D721Med (cell line): Measurements from ENCODE around the gene ITGB5.

ENCODE experiments used
- DNase-seq: peaks from one replicate; pipeline ENCODE4 v3.0.0; 2011; ENCODE audit warnings: low spot score; ENCODE audit not compliant: insufficient read length
- FAIRE-seq: peaks from 2 replicates; lab custom pipeline; 2011; peaks lifted over from hg19 to GRCh38; lab: Jason Lieb, UNC
- CTCF ChIP-seq: IDR thresholded peaks from 2 replicates; pipeline ENCODE4 v1.5.1; 2012; ENCODE audit warnings: mild to moderate bottlenecking, control low read depth; ENCODE audit not compliant: insufficient read depth; ENCODE audit errors: missing control alignments

Gene ITGB5

GRCh38 chr3:124895756-124896155, 8.6 kb upstream of the ITGB5 start:
- DNase-seq = no peak
- FAIRE-seq = no peak
- TF ChIP-seq CTCF = no peak

GRCh38 chr3:124893526-124893925, 6.4 kb upstream of the ITGB5 start:
- DNase-seq = no peak
- no peak for FAIRE-seq
- no peak for TF ChIP-seq CTCF

GRCh38 chr3:124890573-124891190, 3.5 kb upstream of the ITGB5 start:
- DNase-seq (no peak), FAIRE-seq (no peak)
- no peak for TF ChIP-seq CTCF

GRCh38 chr3:124888482-124889441, 1.6 kb upstream of the ITGB5 start:
- TF ChIP-seq CTCF = no peak
- FAIRE-seq (no peak), DNase-seq (no peak)

- TF ChIP-seq CTCF = no peak
- no peak for FAIRE-seq
- DNase-seq = no peak
Measured at GRCh38 chr3:124887932-124888298, 750 bp upstream of the ITGB5 start.

- no peak for DNase-seq
- no peak for TF ChIP-seq CTCF
- no peak for FAIRE-seq
Measured at GRCh38 chr3:124886168-124887056, 753 bp downstream of the ITGB5 start.
